Lower lobe of right lung (tissue), 2 donors: ENCODE data around the gene ZFYVE28. TPM values are rescaled to one million over a fixed set of nuclear protein-coding genes. Genes with fewer than 3 reads are reported as not detected.

Experiments
- ATAC-seq, 2 donors: fragments of 200-7000 bp; cut with Tn5 transposase; one replicate each; pipeline ENCODE4 v1.9.1; 2020 to 2022; ENCODE audit warnings: mild to moderate bottlenecking in 2 of 2, moderate library complexity in 2 of 2
- DNase-seq: peaks from one replicate; pipeline ENCODE4 v3.0.0-alpha.2; 2020
- H3K27ac ChIP-seq: fragments of 200-600 bp; one replicate; pipeline ENCODE4 v1.8.0; 2022
- H3K27me3 ChIP-seq: fragments of 200-600 bp; one replicate; pipeline ENCODE4 v1.8.0; 2022; ENCODE audit warnings: low read depth
- H3K36me3 ChIP-seq: fragments of 200-600 bp; one replicate; pipeline ENCODE4 v1.8.0; 2022; ENCODE audit warnings: mild to moderate bottlenecking
- H3K4me1 ChIP-seq: fragments of 200-600 bp; one replicate; pipeline ENCODE4 v1.8.0; 2022
- H3K4me3 ChIP-seq: fragments of 200-600 bp; one replicate; pipeline ENCODE4 v1.8.0; 2022; ENCODE audit warnings: mild to moderate bottlenecking
- H3K9me3 ChIP-seq: fragments of 200-600 bp; one replicate; pipeline ENCODE4 v1.8.0; 2022
- intact Hi-C: fragments of 100-400 bp; cut with DNase I; formaldehyde crosslinking; loops from one replicate; pipeline ENCODE4 v1.11.0; 2022
- total RNA-seq: library from RNA; stranded (reverse); fragmentation: NEBNext Ultra II Directional; extraction: Animal tissue kit (Norgen Biotek cat#: 25700); gene quantifications from one replicate; pipeline ENCODE4 v1.2.1, GENCODE V29; 2021
- TF ChIP-seq, protein P1 (sequence below): fragments of 200-600 bp; IDR thresholded peaks from one replicate; pipeline ENCODE4 v1.8.0; 2022; ENCODE audit warnings: antibody characterized with exemption, mild to moderate bottlenecking
- donor health status: DM: no; HTN: yes; CAD: no; lungs with severe emphysema.

ZFYVE28 gene
- total RNA-seq, 1 donor from 2014 or later, result 12.9 TPM

DNA sequence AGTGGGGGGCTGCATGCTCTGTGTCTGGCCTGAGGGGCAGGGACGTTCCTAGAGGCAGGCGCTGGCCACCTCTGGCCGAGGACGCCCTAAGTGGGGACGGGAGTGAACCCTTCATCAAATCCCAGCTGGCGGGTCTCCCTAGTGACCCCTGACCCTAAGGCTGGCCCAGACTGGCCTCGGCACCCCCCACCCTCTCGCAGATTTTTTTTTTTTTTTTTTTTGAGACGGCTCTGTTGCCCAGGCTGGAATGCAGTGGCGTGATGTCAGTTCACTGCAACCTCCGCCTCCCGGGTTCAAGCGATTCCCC lies 155.5 kb downstream of the ZFYVE28 start:
- peaks cover 15% of the 10 kb centered on the region for H3K36me3 ChIP-seq
- H3K27me3 ChIP-seq, result no peaks in the 10 kb centered on the region
- TF ChIP-seq, protein P1, sequence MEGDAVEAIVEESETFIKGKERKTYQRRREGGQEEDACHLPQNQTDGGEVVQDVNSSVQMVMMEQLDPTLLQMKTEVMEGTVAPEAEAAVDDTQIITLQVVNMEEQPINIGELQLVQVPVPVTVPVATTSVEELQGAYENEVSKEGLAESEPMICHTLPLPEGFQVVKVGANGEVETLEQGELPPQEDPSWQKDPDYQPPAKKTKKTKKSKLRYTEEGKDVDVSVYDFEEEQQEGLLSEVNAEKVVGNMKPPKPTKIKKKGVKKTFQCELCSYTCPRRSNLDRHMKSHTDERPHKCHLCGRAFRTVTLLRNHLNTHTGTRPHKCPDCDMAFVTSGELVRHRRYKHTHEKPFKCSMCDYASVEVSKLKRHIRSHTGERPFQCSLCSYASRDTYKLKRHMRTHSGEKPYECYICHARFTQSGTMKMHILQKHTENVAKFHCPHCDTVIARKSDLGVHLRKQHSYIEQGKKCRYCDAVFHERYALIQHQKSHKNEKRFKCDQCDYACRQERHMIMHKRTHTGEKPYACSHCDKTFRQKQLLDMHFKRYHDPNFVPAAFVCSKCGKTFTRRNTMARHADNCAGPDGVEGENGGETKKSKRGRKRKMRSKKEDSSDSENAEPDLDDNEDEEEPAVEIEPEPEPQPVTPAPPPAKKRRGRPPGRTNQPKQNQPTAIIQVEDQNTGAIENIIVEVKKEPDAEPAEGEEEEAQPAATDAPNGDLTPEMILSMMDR, result no peak
- peak overlapping the region; percentile 94 for H3K27ac ChIP-seq
- peaks cover 63% of the 10 kb centered on the region for H3K4me1 ChIP-seq
- H3K9me3 ChIP-seq, result no peaks in the 10 kb centered on the region
- H3K4me3 ChIP-seq, result peak overlapping the region; percentile 98
- DNase-seq, result no peak
- no peak for ATAC-seq
- intact Hi-C loops, result no loop called here

DNA sequence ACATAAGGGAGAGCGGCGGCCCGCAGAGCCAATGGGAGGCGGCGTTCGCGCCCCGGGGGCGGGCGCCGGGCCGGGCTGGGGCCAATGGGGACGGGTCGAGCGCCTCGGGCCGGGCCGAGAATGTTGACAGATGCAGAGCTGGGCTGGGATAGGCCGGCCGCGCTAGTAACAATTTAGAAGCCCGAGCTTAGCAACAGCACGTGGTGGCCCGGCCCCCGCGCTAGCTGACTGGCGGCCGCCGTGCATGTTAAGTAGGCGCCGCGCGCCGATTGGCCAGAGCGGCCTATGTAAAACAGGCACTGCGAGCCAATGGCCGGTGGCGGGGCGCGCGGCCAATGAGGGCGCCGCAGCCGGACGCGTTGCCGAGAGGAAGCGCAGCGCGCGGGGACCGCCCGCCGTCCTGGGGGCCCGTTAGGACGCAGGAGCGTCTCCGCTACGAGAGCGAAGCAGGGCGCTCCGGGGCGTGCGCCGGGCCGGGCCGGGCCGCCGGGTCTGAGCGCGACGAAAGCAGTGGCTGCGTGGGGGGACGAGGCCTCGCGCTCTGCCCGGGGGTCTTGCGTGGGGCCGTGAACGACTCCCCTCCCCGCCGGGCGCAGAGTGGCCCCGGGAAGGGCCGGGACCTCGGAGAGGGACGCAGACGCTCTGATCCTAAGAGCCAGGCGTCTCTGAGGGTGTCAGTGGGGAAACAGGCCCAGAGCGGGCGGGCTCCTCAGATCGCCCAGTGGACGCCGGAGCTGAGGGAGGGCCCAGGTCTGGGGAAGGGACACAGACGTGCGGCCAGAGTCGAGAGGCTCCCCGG lies 156.1 kb downstream of the ZFYVE28 start:
- TF ChIP-seq, protein P1, result no peak
- Histone ChIP-seq H3K9me3 (no peaks in the 10 kb centered on the region), H3K36me3 (peaks cover 20% of the 10 kb centered on the region), H3K27ac (peak overlapping the region; percentile 94), H3K27me3 (no peaks in the 10 kb centered on the region), H3K4me1 (peaks cover 69% of the 10 kb centered on the region), H3K4me3 (peak overlapping the region; percentile 98)
- peak; percentile 97 for ATAC-seq
- peak; percentile 100 for DNase-seq
- intact Hi-C loops, result no loop called here

DNA sequence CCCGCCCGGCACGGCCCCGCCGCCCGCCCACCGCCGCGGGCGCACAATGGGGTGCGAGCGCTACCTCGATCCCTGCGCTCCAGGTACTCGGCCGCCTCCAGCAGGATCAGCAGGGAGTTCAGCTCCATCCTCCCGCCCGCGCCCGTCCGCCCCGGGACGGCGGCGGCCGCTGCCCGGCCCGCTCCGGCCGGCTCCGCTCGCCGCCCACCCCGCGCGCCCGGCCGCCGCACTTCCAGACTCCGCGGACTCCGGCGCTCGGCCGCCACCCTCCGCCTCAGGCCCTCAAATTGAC lies 156.6 kb downstream of the ZFYVE28 start, which contains the start of gene MXD4:
Gene MXD4, minus strand, starts transcription at position 257 of the 292 bp plus-strand sequence. Its CDS starts 129 bp downstream, at position 128.
- Histone ChIP-seq H3K4me3 (peak within 1 kb of the TSS; percentile 98), H3K9me3 (no peaks in the 10 kb centered on the region), H3K27ac (peak within 1 kb of the TSS; percentile 94), H3K27me3 (no peaks in the 10 kb centered on the region), H3K4me1 (peaks cover 72% of the 10 kb centered on the region), H3K36me3 (peaks cover 23% of the 10 kb centered on the region)
- ATAC-seq, result no peak
- TF ChIP-seq, protein P1, result no peak
- intact Hi-C loops, result no loop called here
- DNase-seq, result no peak

DNA sequence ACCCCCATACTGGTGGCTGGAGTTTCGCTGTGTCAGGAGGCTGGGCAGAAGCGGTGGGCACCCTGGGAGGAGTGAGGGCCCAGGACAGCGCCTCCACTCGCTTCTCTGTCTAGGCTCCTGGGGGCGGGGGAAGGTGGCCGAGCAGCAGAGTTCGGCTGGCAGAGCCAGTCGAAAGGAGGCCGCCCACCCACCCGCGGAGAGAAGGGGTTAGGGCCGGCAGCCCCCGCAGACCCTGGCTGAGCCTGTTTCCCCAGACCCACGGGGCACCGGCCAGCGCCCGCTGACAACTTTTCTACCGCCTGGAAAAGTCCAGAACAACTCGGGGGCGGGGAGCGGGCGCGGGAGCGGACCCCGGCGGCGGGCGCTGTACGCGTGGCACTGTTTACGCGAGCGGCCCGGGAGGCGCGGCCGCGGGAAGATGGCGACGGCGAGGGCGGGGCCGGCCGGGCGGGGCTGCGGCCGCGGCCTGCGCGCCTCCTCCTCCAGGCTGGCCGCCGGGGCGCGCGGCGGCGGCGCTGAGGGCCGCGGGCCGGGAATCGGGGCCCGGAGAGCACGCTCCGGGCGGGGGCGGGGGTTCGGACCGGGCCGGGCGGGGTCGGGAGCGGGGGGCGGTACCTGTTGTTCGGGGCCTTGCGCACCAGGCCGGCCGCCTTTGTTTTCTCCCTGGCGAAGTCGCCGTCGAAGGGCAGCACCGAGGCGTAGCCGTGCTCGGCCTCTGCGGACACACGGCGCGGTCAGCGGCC lies 157.2 kb downstream of the ZFYVE28 start:
- Histone ChIP-seq H3K9me3 (no peaks in the 10 kb centered on the region), H3K4me3 (peak overlapping the region; percentile 98), H3K36me3 (peaks cover 23% of the 10 kb centered on the region), H3K4me1 (peaks cover 72% of the 10 kb centered on the region), H3K27me3 (no peaks in the 10 kb centered on the region), H3K27ac (peak overlapping the region; percentile 87)
- peak; percentile 13 to 31 for ATAC-seq
- DNase-seq, result peak; percentile 76
- intact Hi-C loops, result no loop called here
- TF ChIP-seq, protein P1, result no peak

DNA sequence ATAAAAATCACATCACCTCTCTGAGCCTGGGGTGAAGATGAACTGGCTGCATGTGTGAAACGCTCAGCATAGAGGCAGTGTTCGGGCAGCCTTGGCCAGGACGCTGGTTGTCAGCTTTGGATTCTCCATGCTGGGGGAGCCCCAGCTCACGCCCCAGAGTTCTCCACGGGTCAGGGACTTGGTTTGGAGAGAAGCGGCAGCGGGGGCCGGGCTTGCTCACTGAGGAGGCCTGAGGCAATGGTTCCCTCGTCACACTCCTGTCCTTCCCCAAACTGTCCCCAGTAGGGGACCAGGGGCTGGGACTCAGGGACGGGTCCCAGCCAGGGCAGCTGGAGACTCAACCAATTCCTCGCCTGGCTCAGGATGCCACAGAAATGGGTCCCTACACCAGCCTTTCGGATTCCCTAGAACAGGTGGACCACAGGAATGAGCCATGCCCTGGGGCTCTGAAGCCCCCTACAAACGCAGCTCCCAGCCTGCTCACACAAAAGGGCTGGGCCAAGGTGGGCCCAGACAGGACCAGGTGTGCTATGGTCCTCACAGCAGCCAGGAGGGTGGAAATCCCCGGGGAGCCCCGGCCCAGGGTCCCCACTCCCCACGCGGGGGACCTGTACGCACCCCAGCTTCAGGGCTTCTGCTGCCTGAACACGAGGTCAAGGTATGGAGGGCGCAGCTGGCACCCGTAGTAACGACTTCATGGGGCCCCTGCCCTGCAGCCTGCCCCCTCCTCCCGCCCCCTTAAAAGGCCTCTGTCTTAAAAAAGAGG lies 157.9 kb downstream of the ZFYVE28 start:
- ATAC-seq (no peak), DNase-seq (peak; percentile 47)
- H3K36me3 ChIP-seq, result peaks cover 23% of the 10 kb centered on the region
- no peaks in the 10 kb centered on the region for H3K9me3 ChIP-seq
- peak overlapping the region; percentile 98 for H3K4me3 ChIP-seq
- peaks cover 72% of the 10 kb centered on the region for H3K4me1 ChIP-seq
- intact Hi-C loops, result no loop called here
- TF ChIP-seq, protein P1, result no peak
- no peaks in the 10 kb centered on the region for H3K27me3 ChIP-seq
- H3K27ac ChIP-seq, result peak overlapping the region; percentile 87
